Measurements from ENCODE around the gene TTC12.

Gene TTC12

GRCh38 chr11:113316256-113316655 lies 1.9 kb downstream of the TTC12 start:
- Histone ChIP-seq H3K27me3 (ENCODE audit: control insufficient read depth in 3 of 3, insufficient read depth in 3 of 3, low read depth in 1 of 3, low read length in 3 of 3) (peaks cover 0 to 23% (median 12%) of the 10 kb centered on the region in 3 experiments), H4K8ac (ENCODE audit: low read depth, low read length) (no peak overlapping the region), H3K14ac (ENCODE audit: low read length) (no peak overlapping the region), H3K79me1 (ENCODE audit: low read depth, low read length) (no peaks in the 10 kb centered on the region), H3K9me3 (replicated peaks in 1 of 2; ENCODE audit: control insufficient read depth in 2 of 2, insufficient read depth in 1 of 2, low read depth in 1 of 2, low read length in 2 of 2) (peaks cover 4 to 5% of the 10 kb centered on the region in 2 donors), H2BK5ac (ENCODE audit: low read length) (no peak overlapping the region), H3K4me1 (ENCODE audit: control insufficient read depth in 2 of 2, insufficient read depth in 1 of 2, low read depth in 1 of 2, low read length in 2 of 2) (peaks cover 0 to 4% of the 10 kb centered on the region in 2 donors), H3K23ac (ENCODE audit: low read depth, low read length, poor library complexity) (no peak overlapping the region), H3K4me2 (ENCODE audit: insufficient read depth, low read length, poor library complexity, severe bottlenecking) (no peak overlapping the region), H3K4me3 (ENCODE audit: low read length in 2 of 2) (no peak overlapping the region), H2AFZ (ENCODE audit: low read length) (no peak overlapping the region), H3K4ac (ENCODE audit: low read length) (no peak overlapping the region), H3K27ac (replicated peaks; ENCODE audit: low read length) (no peak overlapping the region), H2BK15ac (ENCODE audit: low read length) (no peak overlapping the region), H3K18ac (ENCODE audit: low read length) (no peak overlapping the region), H4K91ac (ENCODE audit: low read depth, low read length, poor library complexity) (no peak overlapping the region), H3K9ac (ENCODE audit: low read depth, low read length, poor library complexity) (no peak overlapping the region), H3K36me3 (replicated peaks in 1 of 2; ENCODE audit: control insufficient read depth in 2 of 2, insufficient read depth in 2 of 2, low read length in 2 of 2) (peaks cover 3 to 21% of the 10 kb centered on the region in 2 donors), H2BK120ac (ENCODE audit: low read depth, low read length) (no peak overlapping the region), H2AK5ac (ENCODE audit: low read depth, low read length) (no peak overlapping the region), H2BK12ac (ENCODE audit: low read length) (no peak overlapping the region)
- no peak for DNase-seq (ENCODE audit: low spot score)
- WGBS, 2 donors (ENCODE audit: extremely low coverage in 2 of 2, insufficient read length in 2 of 2, insufficient replicate concordance in 1 of 2) = no CpG with 5 or more reads among the region's 1 CpG

- Histone ChIP-seq H3K9ac (ENCODE audit: low read depth, low read length, poor library complexity) (no peak overlapping the region), H3K14ac (ENCODE audit: low read length) (no peak overlapping the region), H3K27me3 (ENCODE audit: control insufficient read depth in 3 of 3, insufficient read depth in 3 of 3, low read depth in 1 of 3, low read length in 3 of 3) (peaks cover 0 to 16% (median 11%) of the 10 kb centered on the region in 3 experiments), H2BK5ac (ENCODE audit: low read length) (no peak overlapping the region), H4K91ac (ENCODE audit: low read depth, low read length, poor library complexity) (no peak overlapping the region), H3K4ac (ENCODE audit: low read length) (no peak overlapping the region), H2AK5ac (ENCODE audit: low read depth, low read length) (no peak overlapping the region), H3K36me3 (replicated peaks in 1 of 2; ENCODE audit: control insufficient read depth in 2 of 2, insufficient read depth in 2 of 2, low read length in 2 of 2) (peaks cover 3 to 21% of the 10 kb centered on the region in 2 donors), H3K79me1 (ENCODE audit: low read depth, low read length) (no peaks in the 10 kb centered on the region), H2BK12ac (ENCODE audit: low read length) (no peak overlapping the region), H2BK120ac (ENCODE audit: low read depth, low read length) (no peak overlapping the region), H3K27ac (replicated peaks; ENCODE audit: low read length) (no peak overlapping the region), H2BK15ac (ENCODE audit: low read length) (no peak overlapping the region), H3K9me3 (replicated peaks in 1 of 2; ENCODE audit: control insufficient read depth in 2 of 2, insufficient read depth in 1 of 2, low read depth in 1 of 2, low read length in 2 of 2) (peaks cover 4 to 5% of the 10 kb centered on the region in 2 donors), H3K4me2 (ENCODE audit: insufficient read depth, low read length, poor library complexity, severe bottlenecking) (no peak overlapping the region), H2AFZ (ENCODE audit: low read length) (no peak overlapping the region), H3K23ac (ENCODE audit: low read depth, low read length, poor library complexity) (no peak overlapping the region), H3K4me1 (ENCODE audit: control insufficient read depth in 2 of 2, insufficient read depth in 1 of 2, low read depth in 1 of 2, low read length in 2 of 2) (peaks cover 0 to 4% of the 10 kb centered on the region in 2 donors), H3K18ac (ENCODE audit: low read length) (no peak overlapping the region), H3K4me3 (ENCODE audit: low read length in 2 of 2) (no peak overlapping the region), H4K8ac (ENCODE audit: low read depth, low read length) (no peak overlapping the region)
- no peak for DNase-seq (ENCODE audit: low spot score)
- no CpG with 5 or more reads among the region's 2 CpGs for WGBS, 2 donors (ENCODE audit: extremely low coverage in 2 of 2, insufficient read length in 2 of 2, insufficient replicate concordance in 1 of 2)
Observed at GRCh38 chr11:113317339-113317738, 3.0 kb downstream of the TTC12 start.

GRCh38 chr11:113319085-113319484 lies 4.7 kb downstream of the TTC12 start:
- no peak overlapping the region for H3K9ac ChIP-seq (ENCODE audit: low read depth, low read length, poor library complexity)
- no peak overlapping the region for H3K4ac ChIP-seq (ENCODE audit: low read length)
- no peak overlapping the region for H3K14ac ChIP-seq (ENCODE audit: low read length)
- no peak overlapping the region for H4K91ac ChIP-seq (ENCODE audit: low read depth, low read length, poor library complexity)
- peaks cover 3 to 27% of the 10 kb centered on the region in 2 donors for H3K36me3 ChIP-seq (replicated peaks in 1 of 2; ENCODE audit: control insufficient read depth in 2 of 2, insufficient read depth in 2 of 2, low read length in 2 of 2)
- no peak overlapping the region for H4K8ac ChIP-seq (ENCODE audit: low read depth, low read length)
- H2BK12ac ChIP-seq (ENCODE audit: low read length) = no peak overlapping the region
- no peak overlapping the region for H3K27ac ChIP-seq (replicated peaks; ENCODE audit: low read length)
- H3K18ac ChIP-seq (ENCODE audit: low read length) = no peak overlapping the region
- peaks cover 4 to 5% of the 10 kb centered on the region in 2 donors for H3K9me3 ChIP-seq (replicated peaks in 1 of 2; ENCODE audit: control insufficient read depth in 2 of 2, insufficient read depth in 1 of 2, low read depth in 1 of 2, low read length in 2 of 2)
- no CpG with 5 or more reads among the region's 4 CpGs for WGBS, 2 donors (ENCODE audit: extremely low coverage in 2 of 2, insufficient read length in 2 of 2, insufficient replicate concordance in 1 of 2)
- no peak overlapping the region for H2AFZ ChIP-seq (ENCODE audit: low read length)
- H3K27me3 ChIP-seq (ENCODE audit: control insufficient read depth in 3 of 3, insufficient read depth in 3 of 3, low read depth in 1 of 3, low read length in 3 of 3) = no peaks in the 10 kb centered on the region
- H3K79me1 ChIP-seq (ENCODE audit: low read depth, low read length) = no peaks in the 10 kb centered on the region
- H2BK120ac ChIP-seq (ENCODE audit: low read depth, low read length) = no peak overlapping the region
- no peak overlapping the region for H3K4me2 ChIP-seq (ENCODE audit: insufficient read depth, low read length, poor library complexity, severe bottlenecking)
- H3K4me3 ChIP-seq (ENCODE audit: low read length in 2 of 2) = no peak overlapping the region
- no peak overlapping the region for H2AK5ac ChIP-seq (ENCODE audit: low read depth, low read length)
- no peak overlapping the region for H2BK15ac ChIP-seq (ENCODE audit: low read length)
- H3K23ac ChIP-seq (ENCODE audit: low read depth, low read length, poor library complexity) = no peak overlapping the region
- H2BK5ac ChIP-seq (ENCODE audit: low read length) = no peak overlapping the region
- peaks cover 0 to 4% of the 10 kb centered on the region in 2 donors for H3K4me1 ChIP-seq (ENCODE audit: control insufficient read depth in 2 of 2, insufficient read depth in 1 of 2, low read depth in 1 of 2, low read length in 2 of 2)
- DNase-seq (ENCODE audit: low spot score) = no peak

- H4K91ac ChIP-seq (ENCODE audit: low read depth, low read length, poor library complexity) = no peak overlapping the region
- peaks cover 4 to 5% of the 10 kb centered on the region in 2 donors for H3K9me3 ChIP-seq (replicated peaks in 1 of 2; ENCODE audit: control insufficient read depth in 2 of 2, insufficient read depth in 1 of 2, low read depth in 1 of 2, low read length in 2 of 2)
- H3K4me2 ChIP-seq (ENCODE audit: insufficient read depth, low read length, poor library complexity, severe bottlenecking) = no peak overlapping the region
- no peak overlapping the region for H2AFZ ChIP-seq (ENCODE audit: low read length)
- no peaks in the 10 kb centered on the region for H3K79me1 ChIP-seq (ENCODE audit: low read depth, low read length)
- no peak for DNase-seq (ENCODE audit: low spot score)
- H4K8ac ChIP-seq (ENCODE audit: low read depth, low read length) = no peak overlapping the region
- no peak overlapping the region for H3K14ac ChIP-seq (ENCODE audit: low read length)
- no peak overlapping the region for H3K23ac ChIP-seq (ENCODE audit: low read depth, low read length, poor library complexity)
- no peak overlapping the region for H3K4me3 ChIP-seq (ENCODE audit: low read length in 2 of 2)
- no peaks in the 10 kb centered on the region for H3K4me1 ChIP-seq (ENCODE audit: control insufficient read depth in 2 of 2, insufficient read depth in 1 of 2, low read depth in 1 of 2, low read length in 2 of 2)
- no peak overlapping the region for H3K18ac ChIP-seq (ENCODE audit: low read length)
- H2BK15ac ChIP-seq (ENCODE audit: low read length) = no peak overlapping the region
- peaks cover 6 to 32% of the 10 kb centered on the region in 2 donors for H3K36me3 ChIP-seq (replicated peaks in 1 of 2; ENCODE audit: control insufficient read depth in 2 of 2, insufficient read depth in 2 of 2, low read length in 2 of 2)
- no peak overlapping the region for H3K27ac ChIP-seq (replicated peaks; ENCODE audit: low read length)
- no peak overlapping the region for H2BK12ac ChIP-seq (ENCODE audit: low read length)
- 100% methylated on average over 2 of the region's 4 CpGs; no CpG with 5 or more reads in 1 of the 2 donors for WGBS, 2 donors (ENCODE audit: extremely low coverage in 2 of 2, insufficient read length in 2 of 2, insufficient replicate concordance in 1 of 2)
- H3K27me3 ChIP-seq (ENCODE audit: control insufficient read depth in 3 of 3, insufficient read depth in 3 of 3, low read depth in 1 of 3, low read length in 3 of 3) = no peaks in the 10 kb centered on the region
- H2BK120ac ChIP-seq (ENCODE audit: low read depth, low read length) = no peak overlapping the region
- H3K9ac ChIP-seq (ENCODE audit: low read depth, low read length, poor library complexity) = no peak overlapping the region
- no peak overlapping the region for H3K4ac ChIP-seq (ENCODE audit: low read length)
- no peak overlapping the region for H2BK5ac ChIP-seq (ENCODE audit: low read length)
- no peak overlapping the region for H2AK5ac ChIP-seq (ENCODE audit: low read depth, low read length)
Observed at GRCh38 chr11:113322158-113322557, 7.8 kb downstream of the TTC12 start.

All from neuronal stem cell (in vitro differentiated cells).